HG02588 (cell line): ENCODE results near the gene CDX2.
"Not testable (repeated sequence)": the region's sequence is repeated elsewhere in the genome, so short reads cannot be mapped to it uniquely, and the experiment has no call there.

Experiments used
- ATAC-seq: cut with Tn5 transposase; IDR thresholded peaks from one replicate; pipeline ENCODE4 v1.9.1; 2021; ENCODE audit warnings: mild to moderate bottlenecking, moderate library complexity; ENCODE audit not compliant: unreplicated experiment

Gene CDX2, protein sequence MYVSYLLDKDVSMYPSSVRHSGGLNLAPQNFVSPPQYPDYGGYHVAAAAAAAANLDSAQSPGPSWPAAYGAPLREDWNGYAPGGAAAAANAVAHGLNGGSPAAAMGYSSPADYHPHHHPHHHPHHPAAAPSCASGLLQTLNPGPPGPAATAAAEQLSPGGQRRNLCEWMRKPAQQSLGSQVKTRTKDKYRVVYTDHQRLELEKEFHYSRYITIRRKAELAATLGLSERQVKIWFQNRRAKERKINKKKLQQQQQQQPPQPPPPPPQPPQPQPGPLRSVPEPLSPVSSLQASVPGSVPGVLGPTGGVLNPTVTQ

DNA sequence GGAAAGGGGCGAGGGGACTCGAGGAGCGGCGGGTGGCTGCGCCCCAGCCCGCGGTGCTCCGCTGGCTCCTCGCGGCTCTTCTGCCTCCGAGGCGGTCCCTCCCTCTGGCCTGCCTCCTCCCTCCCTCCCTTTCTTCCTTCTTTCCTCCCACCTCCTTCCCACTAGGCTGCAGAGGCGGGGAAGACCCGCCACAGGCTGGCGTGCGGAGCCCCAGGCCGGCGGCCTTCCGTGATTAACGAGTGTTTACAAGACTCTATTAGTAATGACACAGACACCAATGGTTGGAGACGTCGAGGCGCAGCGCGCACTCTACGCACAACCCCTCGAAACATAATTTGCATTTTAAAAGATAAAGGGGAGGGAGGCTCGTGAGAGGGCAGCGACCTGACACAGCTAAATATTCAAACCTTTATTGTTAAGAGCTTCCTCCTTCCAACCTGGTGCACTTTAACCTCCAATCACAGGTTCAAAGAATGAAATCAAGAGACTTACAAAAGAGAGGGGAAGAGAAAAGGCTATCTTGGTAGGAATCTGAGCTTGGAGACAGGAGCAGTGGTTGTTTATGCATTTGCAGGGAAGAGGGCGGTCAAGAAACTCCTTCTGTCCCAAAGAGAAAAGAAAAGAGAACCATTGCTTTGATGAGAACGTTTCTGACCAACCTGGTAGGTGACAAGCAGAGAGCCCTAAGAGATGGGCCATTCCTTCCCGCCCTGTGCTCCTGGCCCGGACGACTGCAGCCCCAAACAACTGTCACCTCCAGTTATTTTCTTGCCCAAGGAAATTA, at the start of gene CDX2:
Gene CDX2 (minus strand): TSS at position 234 of the 784 bp plus-strand sequence. CDS start 309 bp downstream, outside the sequence.
- no peak for ATAC-seq

DNA sequence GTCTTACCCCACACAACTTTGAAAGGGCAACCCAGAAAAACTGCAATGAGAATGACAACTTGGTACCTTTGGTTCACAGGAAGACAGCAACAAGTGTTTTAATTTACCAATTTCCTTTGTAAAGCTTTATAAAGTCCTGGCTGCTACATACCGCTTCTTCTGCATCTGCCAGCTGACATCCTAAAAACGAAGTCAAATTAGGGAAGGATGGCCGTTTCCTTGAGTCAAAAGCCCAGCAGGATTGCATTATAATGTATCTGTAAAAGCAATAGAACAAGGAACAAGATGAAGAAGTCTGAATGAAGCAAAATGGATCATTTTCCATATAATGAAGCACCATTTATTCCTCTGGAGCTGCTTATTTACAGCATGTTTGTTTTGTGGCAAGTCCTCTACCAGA, 45.2 kb upstream of the CDX2 start:
- no peak for ATAC-seq

DNA sequence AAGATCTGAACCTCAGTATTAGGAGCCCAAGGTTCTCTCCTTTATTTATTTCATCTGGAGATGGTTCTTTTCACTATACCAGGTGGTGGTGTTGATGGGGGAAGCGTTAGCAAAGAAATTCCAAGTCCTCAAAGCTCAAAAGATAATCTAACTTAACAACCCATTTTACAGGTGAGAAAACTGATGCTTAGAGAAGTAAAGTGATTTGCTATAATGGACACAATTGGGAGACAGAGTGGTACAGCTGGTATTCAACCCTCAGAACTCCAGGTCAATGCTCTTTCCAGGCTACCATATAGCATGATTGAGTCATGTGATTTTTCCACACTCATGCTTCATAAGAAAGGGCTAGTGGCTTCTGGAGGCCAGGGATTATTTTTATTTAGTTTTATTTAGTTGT, 44.4 kb upstream of the CDX2 start:
- ATAC-seq: no peak

DNA sequence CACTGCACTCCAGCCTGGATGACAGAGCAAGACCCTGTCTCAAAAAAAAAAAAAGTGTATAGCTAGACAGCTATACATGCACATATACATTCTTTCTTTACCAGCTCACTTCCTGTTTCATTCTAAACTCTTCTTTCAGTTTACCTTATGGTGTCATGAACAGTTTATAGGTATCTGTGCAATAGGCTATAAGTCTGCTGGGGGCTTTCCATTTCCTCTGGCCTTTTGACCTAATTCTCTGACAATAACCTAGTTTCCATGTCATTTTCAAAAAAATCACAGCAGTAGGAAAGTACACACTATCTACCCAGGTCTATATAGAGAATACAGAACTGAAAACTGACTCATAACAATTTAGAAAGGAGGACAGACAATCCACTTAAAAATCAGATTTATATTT, 43.8 kb upstream of the CDX2 start:
- peak; percentile 81 for ATAC-seq

DNA sequence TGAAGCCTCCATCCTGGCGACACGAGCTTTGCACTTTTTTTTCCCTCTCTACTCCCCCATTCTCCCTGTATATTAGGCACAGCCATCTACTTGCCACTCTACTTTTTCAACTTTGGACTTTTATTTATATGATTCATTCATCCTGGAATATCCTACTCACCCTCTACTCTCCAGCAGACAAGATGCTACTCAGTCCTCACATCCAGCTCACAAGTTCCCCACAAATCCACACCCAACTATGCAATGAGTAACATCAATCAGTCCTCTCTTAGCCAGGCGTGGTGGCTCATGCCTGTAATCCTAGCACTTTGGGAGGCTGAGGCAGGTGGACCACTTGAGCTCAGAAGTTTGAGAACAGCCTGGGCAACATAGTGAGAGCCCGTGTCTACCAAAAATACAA, 43.3 kb upstream of the CDX2 start:
- ATAC-seq: no peak

DNA sequence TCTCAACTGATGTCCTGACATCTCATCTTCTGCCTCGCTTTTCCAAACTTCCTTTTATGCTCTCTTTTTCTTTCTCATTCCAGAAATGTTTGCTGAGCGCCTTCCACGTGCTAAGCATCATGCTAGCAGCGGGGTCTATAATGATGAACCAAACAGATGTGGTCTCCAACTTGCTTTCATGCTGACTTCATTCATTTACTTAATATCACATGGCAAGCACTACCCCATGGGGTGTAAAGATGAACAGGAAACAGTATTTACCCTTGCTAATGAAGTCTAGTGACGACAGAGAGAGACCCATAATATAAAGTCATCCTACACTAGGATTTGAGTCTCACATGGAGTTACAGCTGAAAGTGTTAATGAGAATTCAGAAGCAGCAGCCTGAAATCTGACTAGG, 40.9 kb upstream of the CDX2 start:
- ATAC-seq: no peak

DNA sequence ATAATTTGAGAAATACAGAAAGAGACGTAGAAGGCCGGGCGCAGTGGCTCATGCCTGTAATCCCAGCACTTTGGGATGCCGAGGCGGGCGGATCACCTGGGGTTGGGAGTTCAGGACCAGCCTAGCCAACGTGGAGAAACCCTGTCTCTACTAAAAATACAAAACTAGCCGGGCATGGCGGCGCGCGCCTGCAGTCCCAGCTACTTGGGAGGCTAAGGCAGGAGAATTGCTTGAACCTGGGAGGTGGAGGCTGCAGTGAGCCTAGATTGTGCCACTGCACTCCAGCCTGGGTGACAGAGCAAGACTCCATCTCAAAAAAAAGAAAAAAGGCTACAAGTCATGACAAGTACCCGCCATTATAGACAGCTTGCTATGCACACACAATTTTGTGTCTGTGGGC, 35.9 kb upstream of the CDX2 start:
- ATAC-seq: not testable (repeated sequence)

DNA sequence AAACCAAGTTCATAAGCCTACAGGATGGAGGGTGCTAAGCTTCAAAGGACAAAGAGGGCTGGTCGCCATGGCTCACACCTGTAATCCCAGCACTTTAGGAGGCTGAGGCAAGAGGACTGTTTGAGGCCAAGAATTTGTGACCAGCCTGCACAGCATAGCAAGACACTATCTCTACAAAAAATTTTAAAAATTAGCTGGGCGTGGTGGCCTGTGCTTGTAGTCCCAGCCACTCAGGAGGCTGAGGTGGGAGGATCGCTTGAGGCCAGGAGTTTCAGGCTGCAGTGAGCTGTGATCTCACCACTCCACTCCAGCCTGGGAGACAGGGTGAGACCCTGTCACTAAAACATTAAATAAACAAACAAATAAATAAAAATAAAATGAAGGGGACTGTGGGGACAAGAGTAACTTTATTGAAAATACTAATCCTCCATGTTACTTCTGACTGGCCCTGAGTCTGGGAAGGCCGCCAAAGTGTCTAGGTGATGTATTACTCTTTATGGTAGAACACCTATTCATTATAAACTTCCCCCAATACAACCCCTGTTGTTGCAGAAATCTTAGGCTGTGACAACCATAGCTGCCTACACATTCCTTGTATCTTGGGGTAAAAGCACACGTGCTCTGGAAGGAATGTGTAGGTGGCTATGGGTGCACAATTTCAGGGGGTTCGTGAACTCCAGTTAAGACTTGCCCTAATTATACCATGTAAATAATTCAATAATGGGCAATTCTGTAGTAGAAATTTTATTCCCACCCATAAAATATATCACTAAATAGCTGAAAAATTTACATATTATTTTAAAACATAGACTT, 34.0 kb upstream of the CDX2 start:
- ATAC-seq: no peak

DNA sequence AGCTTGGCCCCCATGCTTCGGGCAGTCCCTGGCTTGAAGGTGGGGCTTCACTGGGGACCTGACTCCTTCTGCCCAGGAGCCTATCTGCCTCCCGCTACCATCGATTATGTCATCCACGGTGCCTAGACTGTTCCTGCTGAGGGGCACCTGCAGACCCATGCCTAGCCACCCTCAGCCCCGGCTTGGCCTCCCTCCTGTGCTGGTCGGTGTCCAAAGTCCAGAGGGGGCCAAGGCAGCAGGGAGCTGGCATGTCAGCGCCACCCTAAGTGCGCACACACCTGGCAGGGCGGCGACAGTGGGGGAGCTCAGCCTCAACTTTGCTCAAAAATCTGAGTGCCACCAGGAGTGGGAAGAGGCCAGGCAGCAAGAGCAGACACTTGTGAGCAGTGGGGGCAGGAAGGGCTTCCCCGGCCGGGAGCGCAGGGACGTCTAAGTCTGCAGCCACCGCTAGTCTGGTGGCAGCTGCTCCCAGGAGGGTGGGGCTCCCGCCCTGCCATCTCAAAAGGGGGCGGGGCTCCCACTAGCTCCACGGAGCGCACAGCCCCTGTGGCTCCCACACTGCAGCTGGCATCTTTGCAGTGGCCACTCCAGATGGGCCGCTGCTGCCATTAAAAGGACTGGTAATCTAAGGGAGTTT, 32.8 kb upstream of the CDX2 start:
- ATAC-seq: no peak

DNA sequence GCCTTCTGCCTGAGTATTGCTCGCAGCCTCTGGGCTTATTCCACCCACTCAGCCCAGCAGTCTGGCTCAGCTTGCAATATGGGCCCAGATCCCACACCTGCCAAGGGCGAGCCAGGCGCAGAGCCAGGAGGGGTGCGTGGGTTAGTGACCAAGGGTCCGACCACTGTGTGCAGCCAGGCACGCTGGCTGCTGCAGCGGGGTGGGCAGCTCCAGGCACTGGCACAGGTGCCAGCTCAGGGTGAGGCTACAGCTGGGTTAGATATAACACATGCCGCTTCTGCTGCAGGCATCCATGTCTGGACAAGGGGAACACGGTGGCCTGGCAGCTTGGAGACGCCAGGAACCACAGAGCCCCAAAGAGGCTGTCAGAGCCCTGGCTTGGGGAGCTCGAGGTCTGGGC, 31.9 kb upstream of the CDX2 start:
- no peak for ATAC-seq

DNA sequence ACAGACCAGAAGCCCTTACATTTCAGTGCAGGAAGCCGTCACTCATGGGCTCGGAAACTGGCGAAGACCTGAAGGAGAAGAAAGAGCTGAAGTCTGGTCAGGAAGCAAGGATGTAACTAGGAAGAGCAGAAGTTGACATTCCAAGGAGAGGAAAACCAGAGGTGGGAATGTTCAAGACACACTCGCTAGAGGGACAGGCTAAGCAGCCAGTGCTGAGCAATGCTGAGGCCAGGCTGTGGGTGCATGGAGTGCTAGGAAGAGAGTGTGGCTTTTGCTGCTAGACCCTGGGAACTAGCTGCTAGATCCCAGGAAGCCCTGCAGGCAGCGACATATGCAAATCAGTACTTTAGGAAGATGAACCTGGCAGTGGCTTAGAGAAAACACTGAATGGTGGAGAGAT, 31.5 kb upstream of the CDX2 start:
- no peak for ATAC-seq

DNA sequence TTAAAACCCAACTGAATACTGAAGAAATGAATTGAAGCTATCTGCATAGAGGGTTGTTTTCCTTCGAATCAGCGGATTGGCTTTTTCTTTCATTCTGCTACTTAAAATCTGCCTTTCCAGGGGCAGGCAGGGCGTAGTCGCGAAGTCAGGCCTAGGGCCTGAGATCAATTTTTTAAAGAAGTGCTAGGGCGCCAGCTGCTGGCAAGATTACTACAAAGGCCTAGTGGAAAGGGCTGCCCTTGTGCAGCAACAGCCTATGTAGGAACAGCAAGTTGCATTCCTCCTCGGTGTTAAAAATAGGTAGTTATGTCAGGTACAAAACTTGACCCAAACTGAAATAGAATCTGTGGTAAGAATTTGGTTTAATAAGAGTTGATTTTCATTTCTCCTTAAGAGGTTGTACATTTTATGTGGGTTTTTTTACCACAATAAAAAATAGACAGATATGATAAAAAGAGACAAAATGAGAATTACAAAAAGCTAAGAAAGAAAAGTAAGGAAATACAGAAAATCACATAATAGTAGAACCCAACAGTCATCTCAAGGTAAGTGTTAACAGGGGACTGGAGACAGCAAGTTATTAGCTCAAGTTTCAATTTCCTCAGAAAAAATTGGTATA, 28.9 kb upstream of the CDX2 start:
- ATAC-seq: no peak

DNA sequence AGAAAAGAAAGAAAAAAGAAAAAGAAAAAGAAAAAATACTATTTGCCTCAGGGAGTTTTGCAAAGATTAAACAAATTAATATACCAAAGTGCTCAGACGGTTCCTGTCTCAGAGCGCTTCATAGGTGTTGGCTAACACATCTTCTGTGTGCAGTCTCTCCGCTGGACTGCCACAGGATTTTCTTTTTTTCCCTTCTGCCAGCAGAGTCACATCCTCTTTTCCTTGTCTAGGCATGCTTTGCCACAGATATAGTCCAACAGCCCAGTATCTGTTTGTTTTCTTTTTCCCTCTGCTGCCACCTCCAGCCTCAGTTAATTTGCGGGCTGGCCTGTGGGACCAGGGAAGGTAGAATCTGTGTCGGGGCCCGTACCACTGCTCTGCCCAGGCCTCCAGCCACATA, 22.8 kb upstream of the CDX2 start:
- no peak for ATAC-seq

DNA sequence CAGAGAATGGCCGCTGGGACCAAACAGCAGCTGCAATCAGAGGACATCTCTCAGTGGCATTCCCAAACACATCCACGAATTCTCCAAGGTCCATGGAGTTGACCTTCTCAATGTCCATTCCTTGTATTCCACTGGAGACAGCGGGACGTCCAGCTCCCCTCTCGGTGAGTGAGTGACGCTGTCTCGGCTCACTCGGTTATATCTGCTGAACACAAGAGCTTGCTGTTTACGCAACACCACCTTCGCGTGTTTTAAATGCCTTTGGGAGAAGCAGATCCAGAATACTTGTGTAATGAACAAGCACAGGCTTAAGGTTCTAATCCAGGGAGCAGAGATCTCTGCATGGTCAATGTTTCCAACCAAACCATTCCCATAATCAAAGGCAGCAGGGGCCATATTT, 19.4 kb upstream of the CDX2 start, which contains the start of gene URAD:
Gene URAD (minus strand): TSS at position 174 of the 400 bp plus-strand sequence. CDS start 56 bp downstream, at position 118.
- ATAC-seq: no peak

DNA sequence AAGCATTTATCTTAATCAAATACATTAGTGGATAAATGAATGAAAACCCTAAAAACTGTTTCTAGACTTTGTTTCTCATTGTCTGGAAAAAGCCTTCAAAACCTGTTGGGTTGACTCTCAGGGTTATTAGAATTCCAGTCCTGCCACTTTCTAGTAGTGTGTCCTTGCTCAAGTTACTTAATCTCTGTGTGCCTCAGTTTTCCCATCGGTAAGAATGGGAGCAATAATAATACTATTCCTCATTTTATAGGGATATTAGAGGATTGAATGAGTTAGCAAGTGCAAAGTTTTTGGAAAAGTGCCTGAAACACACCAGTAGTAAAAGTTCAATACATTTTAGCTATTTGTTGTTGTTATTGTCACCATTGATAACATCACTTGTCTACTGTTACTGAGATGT, 16.5 kb upstream of the CDX2 start:
- ATAC-seq: no peak

DNA sequence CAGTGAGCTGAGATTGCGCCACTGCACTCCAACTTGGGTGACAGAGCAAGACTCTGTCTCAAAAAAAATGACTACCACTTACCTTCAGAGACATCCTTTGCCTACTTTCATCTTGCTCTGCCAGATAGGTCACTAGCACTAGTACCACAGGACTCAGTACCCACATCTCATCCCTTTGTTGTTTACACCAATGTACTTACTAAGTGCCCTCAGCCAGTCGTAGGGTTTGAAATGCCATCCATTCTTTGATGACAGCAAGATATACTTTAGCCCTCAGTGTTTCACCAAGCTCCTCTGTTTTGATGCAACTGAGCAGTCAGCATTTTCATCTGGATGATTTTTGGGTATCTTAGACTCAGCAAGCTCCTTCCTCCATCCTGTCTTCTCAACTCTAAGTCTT, 13.2 kb upstream of the CDX2 start:
- no peak for ATAC-seq

DNA sequence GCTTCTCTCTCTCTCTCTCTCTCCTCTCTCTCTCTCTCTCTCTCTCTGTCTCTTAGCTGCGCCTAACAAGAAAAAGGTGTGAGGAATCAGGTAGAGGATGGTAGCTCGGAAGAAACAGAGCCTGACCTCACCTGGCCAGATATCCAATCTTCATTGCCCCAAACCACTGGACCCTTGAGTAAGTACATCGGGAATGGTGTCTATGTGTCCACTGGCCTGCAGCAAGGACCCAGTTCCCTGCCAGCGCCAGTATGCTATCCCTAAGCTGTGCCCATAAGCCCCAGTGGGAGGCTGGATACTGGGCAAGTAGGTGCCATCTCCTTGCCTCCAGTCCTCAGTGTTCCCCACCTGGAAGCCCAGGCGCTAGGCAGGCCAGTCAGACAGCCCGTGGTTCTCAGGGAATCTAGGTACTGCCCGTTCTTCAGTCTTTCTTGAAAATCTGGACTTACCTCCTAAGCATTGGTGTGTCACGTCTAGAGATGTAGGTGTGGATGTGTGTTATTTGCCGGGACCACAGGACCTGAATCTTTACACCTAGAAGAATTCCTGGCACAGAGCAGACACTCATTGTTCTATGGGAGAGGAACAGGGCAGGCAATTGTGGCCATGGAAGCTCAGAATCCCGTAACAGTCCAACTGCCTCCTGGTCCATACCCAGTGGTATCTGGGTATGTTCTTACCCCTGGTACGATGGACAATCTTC, 12.0 kb upstream of the CDX2 start:
- ATAC-seq: no peak

DNA sequence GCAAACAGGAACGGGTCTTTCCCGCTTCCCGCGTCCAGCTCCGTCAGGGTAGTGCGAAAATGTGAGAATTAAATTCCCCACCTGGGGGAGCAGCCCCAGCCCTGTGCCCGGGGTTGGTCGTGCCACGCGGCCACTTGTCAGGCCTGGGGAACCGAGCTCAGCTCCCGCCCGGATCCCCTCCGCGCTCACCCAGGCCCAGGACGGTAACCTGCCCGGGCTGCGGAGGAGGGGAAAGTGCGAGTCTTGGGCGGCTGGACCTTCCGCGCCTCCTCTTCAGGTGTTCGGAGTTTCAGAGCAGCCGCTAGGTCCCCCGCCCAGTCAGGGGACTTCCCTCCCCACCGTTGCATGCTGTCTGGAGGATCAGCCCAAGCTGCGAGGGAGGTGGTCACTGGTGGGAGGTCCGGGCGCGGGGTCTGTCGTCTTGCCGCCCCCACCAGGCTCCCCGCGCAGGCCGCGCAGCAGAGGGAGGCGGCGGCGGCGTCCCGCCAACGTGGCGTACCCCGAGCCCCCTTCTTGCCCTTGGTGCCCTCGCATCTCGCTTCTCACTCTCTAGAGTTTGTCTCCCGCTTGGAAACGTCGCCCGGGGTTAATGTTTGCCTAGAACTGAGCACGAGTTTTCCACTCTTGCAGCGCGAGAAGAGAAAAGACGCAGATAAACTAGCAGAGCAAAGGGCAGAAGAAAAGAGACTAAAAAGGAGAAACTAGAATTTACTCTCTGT, 11.3 kb upstream of the CDX2 start:
- ATAC-seq: no peak

DNA sequence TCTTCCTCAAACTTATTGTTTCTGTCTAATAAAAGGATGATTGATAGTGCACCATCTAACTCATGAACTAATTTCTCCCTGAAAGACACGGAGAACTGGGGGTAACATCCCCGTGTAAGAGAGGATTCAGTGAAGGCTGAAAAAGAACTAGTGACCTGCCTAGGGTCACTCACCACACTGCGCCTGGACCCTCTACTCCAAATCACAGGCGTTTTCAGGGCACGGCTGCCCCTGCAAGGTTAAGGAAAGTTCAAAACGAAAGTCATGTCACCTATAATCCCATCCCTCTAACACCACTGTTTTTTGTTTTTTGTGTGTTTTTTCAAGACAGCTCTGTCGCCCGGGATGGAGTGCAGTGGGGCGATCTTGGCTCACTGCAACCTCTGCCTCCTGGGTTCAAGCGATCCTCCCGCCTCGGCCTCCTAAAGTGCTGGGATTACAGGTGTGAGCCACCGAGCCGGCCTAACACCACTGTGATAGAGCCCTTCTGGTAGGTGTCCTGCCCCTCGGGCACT, 10.7 kb upstream of the CDX2 start:
- no peak for ATAC-seq
